K562 (cell line): ENCODE data around the gene PNPLA8. TPM values are rescaled to one million over a fixed set of nuclear protein-coding genes. Genes with fewer than 3 reads are reported as not detected.

ENCODE experiments used
- ATAC-seq: fragments of 200-7000 bp; cut with Tn5 transposase; 3 replicates; pipeline ENCODE4 v1.9.1; 2020; ENCODE audit warnings: moderate library complexity
- BruUV-seq: library from RNA; stranded (reverse); fragments of 400-500 nt; replicated peaks from 2 replicates; lab custom pipeline; 2021; lab: Mats Ljungman, UMichigan
- CTCF ChIA-PET: fragments of 300-600 bp; formaldehyde crosslinking; extraction: SDS; loops from one replicate; lab custom pipeline; 2021; ENCODE audit warnings: low intra/inter-chr PET ratio; lab: Yijun Ruan, JAX
- POLR2A ChIA-PET: fragments of 300-600, 350-650 bp; sonication (Branson Sonifier 250); formaldehyde crosslinking; extraction: SDS; loops from one replicate; lab custom pipeline; 2021; ENCODE audit warnings: antibody characterized with exemption, inconsistent platforms; lab: Yijun Ruan, JAX
- DNase-seq, 4 experiments: peaks; one replicate each; pipeline versions ENCODE4 v3.0.0 to v3.0.0-alpha.2; 2011 to 2018; ENCODE audit warnings: low spot score in 3 of 4, mixed read lengths in 3 of 4; ENCODE audit errors: extremely low read depth in 1 of 4
- FAIRE-seq: peaks from 2 replicates; lab custom pipeline; 2011; peaks lifted over from hg19 to GRCh38; lab: Jason Lieb, UNC
- H2AFZ ChIP-seq: 2 replicates; pipeline ENCODE4 v1.6.0; 2011; ENCODE audit warnings: low read depth, low read length, control low read depth, inconsistent platforms
- H3K27ac ChIP-seq: fragments of 200-600 bp; 3 replicates; pipeline ENCODE4 v1.8.0; 2011; ENCODE audit warnings: low read depth, mild to moderate bottlenecking, control low read depth, inconsistent platforms, low read length, moderate library complexity, mixed read lengths; ENCODE audit errors: extremely low read depth
- H3K27me3 ChIP-seq, 2 experiments: fragments of 300-600 bp in 1 of 2; 2 replicates in 1 of 2; 3 replicates in 1 of 2; pipeline versions ENCODE4 v1.6.0 to v1.8.0; 2011; ENCODE audit warnings: inconsistent platforms in 2 of 2, low read length in 2 of 2, mild to moderate bottlenecking in 1 of 2, mixed read lengths in 1 of 2, moderate library complexity in 1 of 2; ENCODE audit not compliant: control insufficient read depth in 2 of 2, insufficient read depth in 2 of 2
- H3K36me3 ChIP-seq: fragments of 300-600 bp; 3 replicates; pipeline ENCODE4 v1.8.0; 2011; ENCODE audit warnings: mild to moderate bottlenecking, low read length, inconsistent platforms; ENCODE audit not compliant: control insufficient read depth, insufficient read depth
- H3K4me1 ChIP-seq, 2 experiments: fragments of 200-600 bp in 1 of 2; replicated peaks in 1 of 2; 2 replicates in 1 of 2; 3 replicates in 1 of 2; pipeline versions ENCODE4 v1.5.1 to v1.8.0; 2011; ENCODE audit warnings: inconsistent platforms in 2 of 2, low read length in 2 of 2, mild to moderate bottlenecking in 1 of 2, mixed read lengths in 1 of 2, moderate library complexity in 1 of 2; ENCODE audit not compliant: control insufficient read depth in 2 of 2, insufficient read depth in 2 of 2
- H3K4me2 ChIP-seq: 2 replicates; pipeline ENCODE4 v1.6.1; 2011; ENCODE audit warnings: low read length, control low read depth, inconsistent platforms, mixed read lengths; ENCODE audit not compliant: insufficient read depth
- H3K4me3 ChIP-seq: fragments of 200-600 bp; sonication (generic), shearing (Covaris generic); 2 replicates; pipeline ENCODE4 v1.5.1; 2016; ENCODE audit warnings: control low read depth, inconsistent platforms
- H3K79me2 ChIP-seq: fragments of 200-600 bp; 3 replicates; pipeline ENCODE4 v1.8.0; 2011; ENCODE audit warnings: low read length, inconsistent platforms; ENCODE audit not compliant: control insufficient read depth, insufficient read depth
- H3K9ac ChIP-seq, 2 experiments: 2 replicates each; pipeline versions ENCODE4 v1.6.0 to v1.6.1; 2011; ENCODE audit warnings: low read depth in 2 of 2, low read length in 2 of 2, control low read depth in 1 of 2, inconsistent platforms in 1 of 2, mild to moderate bottlenecking in 1 of 2, mixed read lengths in 1 of 2; ENCODE audit not compliant: insufficient read depth in 1 of 2
- H3K9me1 ChIP-seq: one replicate; pipeline ENCODE4 v1.6.0; 2011; ENCODE audit warnings: inconsistent platforms, mild to moderate bottlenecking, low read length, moderate library complexity; ENCODE audit not compliant: control insufficient read depth, insufficient read depth
- H3K9me3 ChIP-seq: replicated peaks from 2 replicates; pipeline ENCODE4 v1.5.1; 2011; ENCODE audit warnings: low read depth, low read length, inconsistent platforms; ENCODE audit not compliant: control insufficient read depth, insufficient read depth
- H4K20me1 ChIP-seq: replicated peaks from 2 replicates; pipeline ENCODE4 v1.6.1; 2011; ENCODE audit warnings: low read length, inconsistent platforms, mixed read lengths; ENCODE audit not compliant: control insufficient read depth, insufficient read depth
- CREB5 ChIP-seq: fragments of 250-450 bp; sonication (Bioruptor Pico); IDR thresholded peaks from 2 replicates; pipeline ENCODE4 v1.5.0; 2020; ENCODE audit warnings: mild to moderate bottlenecking
- CTCF ChIP-seq, 3 experiments: IDR thresholded peaks in 2 of 3; conservative IDR thresholded peaks in 1 of 3; 2 replicates each; pipeline ENCODE4 v1.5.1; 2011 to 2012; ENCODE audit warnings: low read length in 3 of 3, mild to moderate bottlenecking in 3 of 3, control low read depth in 2 of 3, improper control_type of control experiment in 1 of 3, inconsistent platforms in 1 of 3, low read depth in 1 of 3, mixed read lengths in 1 of 3, moderate library complexity in 1 of 3; ENCODE audit not compliant: insufficient read depth in 2 of 3
- DIDO1 ChIP-seq: fragments of 450-650 bp; IDR thresholded peaks from 2 replicates; pipeline ENCODE4 v1.6.1; 2016; ENCODE audit warnings: low read depth, missing biosample characterization, missing genetic modification characterization
- EGR1 ChIP-seq: fragments of 450-650 bp; conservative IDR thresholded peaks from 2 replicates; pipeline ENCODE4 v1.6.1; 2017; ENCODE audit warnings: mild to moderate bottlenecking
- FOXA1 ChIP-seq: fragments of 450-650 bp; IDR thresholded peaks from 2 replicates; pipeline ENCODE4 v1.6.1; 2016; ENCODE audit warnings: mild to moderate bottlenecking, borderline replicate concordance
- MNT ChIP-seq, 2 experiments: fragments of 450-650 bp; conservative IDR thresholded peaks; 2 replicates each; pipeline ENCODE4 v1.6.1; 2017; ENCODE audit warnings: mild to moderate bottlenecking in 2 of 2, moderate library complexity in 2 of 2
- MTA1 ChIP-seq: fragments of 450-650 bp; IDR thresholded peaks from 2 replicates; pipeline ENCODE4 v1.6.1; 2017; ENCODE audit warnings: borderline replicate concordance
- ZBTB11 ChIP-seq, 3 experiments: fragments of 200-800 bp in 1 of 3; fragments of 250-450 bp in 1 of 3; fragments of 450-650 bp in 1 of 3; sonication (Bioruptor Pico) in 1 of 3; sonication (Bioruptor generic) in 1 of 3; formaldehyde crosslinking in 1 of 3; IDR thresholded peaks; 2 replicates each; pipeline versions ENCODE4 v1.6.1 to v1.8.0; 2016 to 2022; ENCODE audit warnings: mild to moderate bottlenecking in 2 of 3, missing genetic modification characterization in 2 of 3, missing compliant biosample characterization in 1 of 3, moderate library complexity in 1 of 3
- ZNF217 ChIP-seq: sonication (generic); formaldehyde crosslinking; IDR thresholded peaks from 2 replicates; pipeline ENCODE4 v1.8.0; 2022; ENCODE audit warnings: mild to moderate bottlenecking, missing genetic modification reagents
- ZNF24 ChIP-seq: fragments of 450-650 bp; IDR thresholded peaks from 2 replicates; pipeline ENCODE4 v1.6.1; 2016
- ZNF263 ChIP-seq: sonication (generic); formaldehyde crosslinking; IDR thresholded peaks from 2 replicates; pipeline ENCODE4 v1.8.0; 2022; ENCODE audit warnings: mild to moderate bottlenecking, missing genetic modification reagents, borderline replicate concordance
- ZZZ3 ChIP-seq: fragments of 450-650 bp; IDR thresholded peaks from 2 replicates; pipeline ENCODE4 v1.6.1; 2016; ENCODE audit warnings: antibody characterized with exemption, mild to moderate bottlenecking, moderate library complexity
- WGBS: fragments of 100-300 bp; shearing (Covaris generic); methylation state at CpG from one replicate; pipeline ENCODE4 v1.1.6; 2016; ENCODE audit warnings: low coverage, mixed read lengths; ENCODE audit not compliant: insufficient coverage; ENCODE audit errors: missing lambda C conversion rate; 5-methylcytosine and 5-hydroxymethylcytosine counted together
- in situ Hi-C: fragments of 300-500 bp; cut with MboI; formaldehyde crosslinking; loops from 4 replicates; pipeline ENCODE4 v1.15.0; 2018; ENCODE audit warnings: inconsistent platforms, mixed read lengths
- intact Hi-C: fragments of 100-400 bp; cut with micrococcal nuclease; formaldehyde crosslinking; loops from 2 replicates; pipeline ENCODE4 v1.14.2; 2022
- polyA plus RNA-seq, 8 experiments: library from polyadenylated mRNA; depleted of rRNA in 4 of 8; stranded (reverse) in 5 of 8; unstranded in 3 of 8; fragments of >200 nt; fragmentation: Nextera tagmentation in 2 of 8; fragmentation: Illumina TruSeq in 1 of 8; extraction: Ambion mirVana in 2 of 8; extraction: Trizol in 1 of 8; gene quantifications; 2 replicates each; pipeline versions ENCODE4 v1.2.1 to v1.2.3, GENCODE V29; 2011 to 2014; ENCODE audit warnings: inconsistent platforms in 1 of 8, missing spikeins in 1 of 8
- total RNA-seq, 7 experiments: library from RNA; depleted of rRNA in 6 of 7; stranded (reverse); fragments of >200 nt in 6 of 7; fragmentation: Illumina TruSeq in 2 of 7; extraction: Trizol in 2 of 7; gene quantifications; 2 replicates each; pipeline versions ENCODE4 v1.2.1 to v1.2.3, GENCODE V29; 2011 to 2021; ENCODE audit warnings: low replicate concordance in 1 of 7

Gene PNPLA8
- total and polyA plus RNA-seq, 9 of the 15 experiments (the other 6 are each of a cell fraction or from before 2014, with no cell fraction given) = 12.8 to 27.6 (median 16.3) TPM

- CTCF ChIA-PET = no interaction called here
- DNase-seq = no peak
- FAIRE-seq = no peak
- peaks cover 38% of the 10 kb centered on the region for H3K36me3 ChIP-seq
- H3K9me1 ChIP-seq = no peaks in the 10 kb centered on the region
- POLR2A ChIA-PET = interaction anchor here (0.6 to 1.3 kb wide), 2 partner anchors 15 to 21 kb away, joined by 3 to 4 read pairs; no protein-coding TSS in a partner anchor
- ATAC-seq = no peak
- H4K20me1 ChIP-seq = no peaks in the 10 kb centered on the region
- no peak overlapping the region for H3K9ac ChIP-seq
- in situ Hi-C loops = no loop called here
- H3K4me2 ChIP-seq = no peak overlapping the region
- 71% methylated on average over 2 of the region's 2 CpGs for WGBS
- no peak overlapping the region for H3K4me3 ChIP-seq
- H3K27ac ChIP-seq = no peak overlapping the region
- peaks cover 63% of the 10 kb centered on the region for H3K79me2 ChIP-seq
- no TSS peak for BruUV-seq
- H2AFZ ChIP-seq = no peak overlapping the region
- intact Hi-C loops = no loop called here
- no peaks in the 10 kb centered on the region for H3K27me3 ChIP-seq
- peaks cover 11 to 13% of the 10 kb centered on the region in 2 experiments; a peak in 3 of 5 replicates for H3K4me1 ChIP-seq
- H3K9me3 ChIP-seq = no peaks in the 10 kb centered on the region
- TF ChIP-seq EGR1 = no peak
- TF ChIP-seq CTCF (IDR thresholded peaks at IDR 0.05 in 2 of 3, conservative IDR thresholded peaks at IDR 0.05 in 1 of 3; ENCODE audit: insufficient read depth in 2 of 3, low read depth in 1 of 3, low read length in 3 of 3) = no peak
- TF ChIP-seq ZNF217 = no peak
- TF ChIP-seq ZBTB11 (CRISPR knock-in tag; IDR thresholded peaks at IDR 0.05) = no peak
- no peak for TF ChIP-seq FOXA1
- TF ChIP-seq MNT (conservative IDR thresholded peaks at IDR 0.05) = no peak
- no peak for TF ChIP-seq ZZZ3
- TF ChIP-seq MTA1 = no peak
- no peak for TF ChIP-seq DIDO1 (tag)
- TF ChIP-seq ZNF24 = no peak
- no peak for TF ChIP-seq CREB5 (CRISPR knock-in tag)
- TF ChIP-seq ZNF263 = no peak
Observed at GRCh38 chr7:108572480-108572879, 46.5 kb upstream of the PNPLA8 start.
